GM08714 (cell line): ENCODE results near the gene JPH3.
"Not testable (repeated sequence)": the region's sequence is repeated elsewhere in the genome, so short reads cannot be mapped to it uniquely, and the experiment has no call there.

ENCODE experiments used
- H3K4me3 ChIP-seq: fragments of 200-500 bp; sonication (Bioruptor generic); 2 replicates; pipeline ENCODE4 v1.5.1; 2014; ENCODE audit warnings: mild to moderate bottlenecking, low read length, inconsistent platforms
- ZNF274 ChIP-seq: IDR thresholded peaks from 2 replicates; pipeline ENCODE4 v1.6.1; 2012; ENCODE audit warnings: mild to moderate bottlenecking, low read depth, low read length

JPH3 gene

GRCh38 chr16:87678618-87679017 is 76.3 kb downstream of the JPH3 start:
- TF ChIP-seq ZNF274 = no peak
- no peak overlapping the region for H3K4me3 ChIP-seq

GRCh38 chr16:87679593-87680271 is 77.4 kb downstream of the JPH3 start:
- no peak for TF ChIP-seq ZNF274
- H3K4me3 ChIP-seq = no peak overlapping the region

- TF ChIP-seq ZNF274 = no peak
- H3K4me3 ChIP-seq = no peak overlapping the region
These were observed 78.0 kb downstream of the JPH3 start for GRCh38 chr16:87680272-87680644.

GRCh38 chr16:87681051-87681602 is 78.8 kb downstream of the JPH3 start:
- H3K4me3 ChIP-seq = not testable (repeated sequence)

- TF ChIP-seq ZNF274 = no peak
- H3K4me3 ChIP-seq = no peak overlapping the region; the same call in 1 of the 2 replicates
These were observed 79.8 kb downstream of the JPH3 start for GRCh38 chr16:87681981-87682570.

GRCh38 chr16:87682852-87683399 is 80.6 kb downstream of the JPH3 start:
- no peak for TF ChIP-seq ZNF274
- H3K4me3 ChIP-seq = no peak overlapping the region

GRCh38 chr16:87684106-87684677 is 81.9 kb downstream of the JPH3 start:
- no peak overlapping the region for H3K4me3 ChIP-seq
- no peak for TF ChIP-seq ZNF274

- no peak overlapping the region for H3K4me3 ChIP-seq
- no peak for TF ChIP-seq ZNF274
These were observed 82.5 kb downstream of the JPH3 start for GRCh38 chr16:87684711-87685404.

GRCh38 chr16:87685405-87685755 is 83.1 kb downstream of the JPH3 start:
- TF ChIP-seq ZNF274 = no peak
- no peak overlapping the region for H3K4me3 ChIP-seq

GRCh38 chr16:87685766-87686165 is 83.5 kb downstream of the JPH3 start:
- no peak for TF ChIP-seq ZNF274
- no peak overlapping the region for H3K4me3 ChIP-seq

- no peak overlapping the region for H3K4me3 ChIP-seq
- no peak for TF ChIP-seq ZNF274
These were observed 84.4 kb downstream of the JPH3 start for GRCh38 chr16:87686697-87687096.

- no peak for TF ChIP-seq ZNF274
- no peak overlapping the region for H3K4me3 ChIP-seq
These were observed 85.0 kb downstream of the JPH3 start for GRCh38 chr16:87687126-87687910.

- no peak for TF ChIP-seq ZNF274
These were observed 85.8 kb downstream of the JPH3 start for GRCh38 chr16:87687998-87688529.

More at GRCh38 chr16:87687998-87688529, 85.8 kb downstream of the JPH3 start:
- no peak overlapping the region for H3K4me3 ChIP-seq
